Gastrocnemius medialis (tissue), 4 donors: ENCODE data around the gene BCAR1.
A peak's percentile ranks its signal among the peaks of the same experiment; 100 is the strongest.

ENCODE experiments used
- POLR2A ChIP-seq, 2 donors: fragments of 450-650 bp; IDR thresholded peaks; one replicate each; pipeline ENCODE4 v1.6.1; 2017; ENCODE audit warnings: antibody characterized with exemption in 2 of 2, mild to moderate bottlenecking in 2 of 2, moderate library complexity in 2 of 2
- TF ChIP-seq, protein P1 (sequence below), 5 experiments: fragments of 450-650 bp in 3 of 5; fragments of 200-600 bp in 2 of 5; sonication (generic) in 2 of 5; IDR thresholded peaks in 4 of 5; conservative IDR thresholded peaks in 1 of 5; 1 replicate in 4 of 5; 2 replicates in 1 of 5; pipeline ENCODE4 v1.5.1; 2016 to 2019; ENCODE audit warnings: antibody characterized with exemption in 5 of 5, mild to moderate bottlenecking in 3 of 5, moderate library complexity in 3 of 5

DNA sequence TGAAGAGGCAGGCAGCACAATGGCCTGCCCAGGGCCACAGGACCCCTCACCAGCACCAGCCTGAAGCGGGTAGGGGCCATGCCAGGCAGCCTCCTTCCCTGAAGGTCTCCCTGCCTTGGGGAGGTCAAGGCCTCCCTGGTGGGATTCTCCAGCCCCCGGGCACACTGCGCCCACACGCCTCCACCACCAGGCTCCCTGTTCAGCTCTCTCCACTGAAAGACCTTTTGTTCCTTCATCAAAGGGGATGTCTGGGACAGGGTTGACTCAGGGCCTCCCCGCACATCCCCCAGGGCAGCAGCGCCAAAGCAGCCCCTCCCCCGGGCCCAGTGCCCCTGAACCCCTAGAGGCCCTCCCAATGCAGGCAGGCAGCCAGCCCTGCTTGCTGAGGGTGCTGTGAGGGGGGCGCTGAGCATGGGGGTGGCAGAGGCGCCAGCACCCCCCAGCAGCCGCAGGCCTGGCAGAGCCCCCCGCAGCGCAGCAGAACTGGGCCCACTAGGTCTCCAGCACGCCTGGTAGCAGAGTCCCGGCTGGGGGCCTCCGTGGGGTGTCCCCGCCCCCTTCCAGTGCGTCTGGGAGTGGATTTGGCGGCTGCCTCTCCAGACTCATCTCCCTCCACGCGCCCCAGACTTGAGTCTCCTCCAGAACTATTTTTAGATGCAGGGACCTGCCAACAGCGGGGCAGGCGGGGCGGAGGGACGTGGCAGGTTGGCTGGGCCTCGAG, 13.1 kb downstream of the BCAR1 start:
- TF ChIP-seq POLR2A (IDR thresholded peaks at IDR 0.05) = peak in 1 of 2 donors; percentile 26
- TF ChIP-seq, protein P1, sequence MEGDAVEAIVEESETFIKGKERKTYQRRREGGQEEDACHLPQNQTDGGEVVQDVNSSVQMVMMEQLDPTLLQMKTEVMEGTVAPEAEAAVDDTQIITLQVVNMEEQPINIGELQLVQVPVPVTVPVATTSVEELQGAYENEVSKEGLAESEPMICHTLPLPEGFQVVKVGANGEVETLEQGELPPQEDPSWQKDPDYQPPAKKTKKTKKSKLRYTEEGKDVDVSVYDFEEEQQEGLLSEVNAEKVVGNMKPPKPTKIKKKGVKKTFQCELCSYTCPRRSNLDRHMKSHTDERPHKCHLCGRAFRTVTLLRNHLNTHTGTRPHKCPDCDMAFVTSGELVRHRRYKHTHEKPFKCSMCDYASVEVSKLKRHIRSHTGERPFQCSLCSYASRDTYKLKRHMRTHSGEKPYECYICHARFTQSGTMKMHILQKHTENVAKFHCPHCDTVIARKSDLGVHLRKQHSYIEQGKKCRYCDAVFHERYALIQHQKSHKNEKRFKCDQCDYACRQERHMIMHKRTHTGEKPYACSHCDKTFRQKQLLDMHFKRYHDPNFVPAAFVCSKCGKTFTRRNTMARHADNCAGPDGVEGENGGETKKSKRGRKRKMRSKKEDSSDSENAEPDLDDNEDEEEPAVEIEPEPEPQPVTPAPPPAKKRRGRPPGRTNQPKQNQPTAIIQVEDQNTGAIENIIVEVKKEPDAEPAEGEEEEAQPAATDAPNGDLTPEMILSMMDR (IDR thresholded peaks at IDR 0.05 in 4 of 5, conservative IDR thresholded peaks at IDR 0.05 in 1 of 5) = no peak
